Activated naive CD4-positive, alpha-beta T cell treated with anti-CD3 and anti-CD28 coated beads, Interleukin-2, amount 50 U/mL, for 24 hours (primary cell): Measurements from ENCODE around the gene INPP5B.
"Not testable (repeated sequence)": the region's sequence is repeated elsewhere in the genome, so short reads cannot be mapped to it uniquely, and the experiment has no call there.

Source experiments
- H3K27ac Mint-ChIP-seq: one replicate; pipeline ENCODE4 v1.8.0; 2021; ENCODE audit warnings: mild to moderate bottlenecking, mixed read lengths
- H3K27me3 Mint-ChIP-seq: one replicate; pipeline ENCODE4 v1.8.0; 2021; ENCODE audit warnings: mixed read lengths
- H3K36me3 Mint-ChIP-seq: one replicate; pipeline ENCODE4 v1.8.0; 2021; ENCODE audit warnings: mixed read lengths
- H3K4me1 Mint-ChIP-seq: one replicate; pipeline ENCODE4 v1.8.0; 2021; ENCODE audit warnings: mixed read lengths
- H3K4me3 Mint-ChIP-seq: one replicate; pipeline ENCODE4 v1.8.0; 2021; ENCODE audit warnings: mild to moderate bottlenecking, mixed read lengths
- H3K9me3 Mint-ChIP-seq: one replicate; pipeline ENCODE4 v1.8.0; 2021; ENCODE audit warnings: mixed read lengths

The INPP5B gene

DNA sequence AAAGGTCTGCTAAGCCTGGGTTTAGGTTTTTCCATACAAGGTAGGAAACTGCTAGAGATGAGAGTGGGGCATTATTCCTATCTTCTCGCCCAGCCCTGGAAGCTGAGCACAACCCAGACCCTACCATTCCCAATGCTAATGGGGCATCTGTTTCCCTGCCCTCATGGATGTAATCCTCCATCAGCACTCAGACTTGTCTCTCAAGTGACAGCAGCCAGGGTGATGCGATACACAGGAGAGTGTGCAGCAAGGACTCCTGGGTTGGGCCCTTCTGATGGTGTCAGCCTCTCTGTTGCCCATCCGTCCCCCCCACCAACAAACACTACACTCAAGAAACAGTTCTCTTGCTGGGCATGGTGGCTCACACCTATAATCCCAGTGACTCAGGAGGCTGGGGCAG is 5.9 kb upstream of the INPP5B start:
- Mint-ChIP-seq H3K9me3 (no peaks in the 10 kb centered on the region), H3K36me3 (peaks cover 6% of the 10 kb centered on the region), H3K4me3 (no peak overlapping the region), H3K27ac (no peak overlapping the region), H3K4me1 (no peaks in the 10 kb centered on the region), H3K27me3 (no peaks in the 10 kb centered on the region)

DNA sequence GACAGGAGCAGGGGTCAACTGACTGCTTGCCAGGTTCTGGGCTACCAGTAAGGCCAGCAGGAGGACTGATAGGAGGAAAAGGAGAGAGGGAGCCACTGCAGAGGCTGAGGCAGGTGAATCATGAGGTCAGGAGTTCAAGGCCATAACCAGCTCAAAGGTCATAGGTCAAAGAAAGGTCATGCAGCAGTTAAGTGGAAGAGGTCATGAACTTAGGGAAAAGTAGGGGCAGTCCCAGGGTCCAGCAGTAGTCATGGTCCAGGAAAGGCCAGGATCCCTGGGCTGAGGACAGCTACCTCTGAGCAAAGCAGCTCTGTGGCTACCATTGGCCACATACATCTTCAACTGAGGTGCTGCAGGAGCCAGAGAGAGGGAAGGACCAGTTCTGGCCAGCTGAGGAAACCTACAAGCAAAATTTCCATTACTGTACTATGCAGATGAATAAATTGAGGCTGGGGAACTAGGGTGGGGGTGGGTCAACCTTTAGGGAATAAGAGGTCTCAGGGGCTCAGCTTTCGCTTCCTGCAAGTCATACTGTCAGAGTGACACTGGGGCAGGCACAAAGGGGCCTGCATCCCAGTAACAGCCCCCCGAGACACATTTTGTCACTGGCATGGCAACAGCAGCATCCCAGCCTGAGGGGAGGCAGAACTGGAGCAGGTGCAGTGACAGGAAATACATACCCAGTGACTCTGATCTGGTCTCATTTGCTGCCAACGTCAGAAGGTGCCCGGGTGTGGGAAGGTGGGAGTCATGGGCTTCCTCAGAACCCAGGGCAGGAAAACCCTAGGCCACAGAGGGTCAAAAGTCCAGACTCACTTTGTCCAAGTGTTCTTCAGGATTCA is 5.2 kb upstream of the INPP5B start:
- Mint-ChIP-seq H3K9me3 (no peaks in the 10 kb centered on the region), H3K4me1 (peaks cover 5% of the 10 kb centered on the region), H3K4me3 (no peak overlapping the region), H3K36me3 (peaks cover 3% of the 10 kb centered on the region), H3K27ac (no peak overlapping the region), H3K27me3 (no peaks in the 10 kb centered on the region)

GRCh38 chr1:37951041-37951782 is 4.4 kb upstream of the INPP5B start:
- H3K4me3 Mint-ChIP-seq, result no peak overlapping the region
- peaks cover 12% of the 10 kb centered on the region for H3K4me1 Mint-ChIP-seq
- no peaks in the 10 kb centered on the region for H3K9me3 Mint-ChIP-seq
- peaks cover 1% of the 10 kb centered on the region for H3K36me3 Mint-ChIP-seq
- H3K27me3 Mint-ChIP-seq, result no peaks in the 10 kb centered on the region
- H3K27ac Mint-ChIP-seq, result no peak overlapping the region

GRCh38 chr1:37949524-37950152 is 2.8 kb upstream of the INPP5B start:
- no peaks in the 10 kb centered on the region for H3K36me3 Mint-ChIP-seq
- H3K4me3 Mint-ChIP-seq, result no peak overlapping the region
- H3K9me3 Mint-ChIP-seq, result no peaks in the 10 kb centered on the region
- peaks cover 12% of the 10 kb centered on the region for H3K4me1 Mint-ChIP-seq
- no peak overlapping the region for H3K27ac Mint-ChIP-seq
- no peaks in the 10 kb centered on the region for H3K27me3 Mint-ChIP-seq

- Mint-ChIP-seq H3K4me3 (no peak overlapping the region), H3K36me3 (no peaks in the 10 kb centered on the region), H3K27ac (no peak overlapping the region), H3K9me3 (no peaks in the 10 kb centered on the region), H3K27me3 (no peaks in the 10 kb centered on the region), H3K4me1 (peaks cover 12% of the 10 kb centered on the region)
These were observed 2.0 kb upstream of the INPP5B start for GRCh38 chr1:37948841-37949240.

GRCh38 chr1:37948166-37948565 is 1.3 kb upstream of the INPP5B start:
- Mint-ChIP-seq H3K4me3 (no peak overlapping the region), H3K4me1 (peaks cover 12% of the 10 kb centered on the region), H3K27ac (peak overlapping the region; percentile 4), H3K27me3 (no peaks in the 10 kb centered on the region), H3K9me3 (no peaks in the 10 kb centered on the region), H3K36me3 (peaks cover under 1% of the 10 kb centered on the region)

GRCh38 chr1:37947364-37947763 is 511 bp upstream of the INPP5B start:
- H3K27ac Mint-ChIP-seq, result peak overlapping the region; percentile 95
- H3K36me3 Mint-ChIP-seq, result peaks cover 3% of the 10 kb centered on the region
- no peaks in the 10 kb centered on the region for H3K27me3 Mint-ChIP-seq
- peak overlapping the region; percentile 87 for H3K4me3 Mint-ChIP-seq
- H3K4me1 Mint-ChIP-seq, result peaks cover 12% of the 10 kb centered on the region
- H3K9me3 Mint-ChIP-seq, result no peaks in the 10 kb centered on the region

GRCh38 chr1:37945743-37946702 is 830 bp downstream of the INPP5B start:
- Mint-ChIP-seq H3K27ac (peak overlapping the region; percentile 95), H3K4me1 (peaks cover 12% of the 10 kb centered on the region), H3K4me3 (peak overlapping the region; percentile 87), H3K9me3 (no peaks in the 10 kb centered on the region), H3K27me3 (no peaks in the 10 kb centered on the region), H3K36me3 (peaks cover 3% of the 10 kb centered on the region)

DNA sequence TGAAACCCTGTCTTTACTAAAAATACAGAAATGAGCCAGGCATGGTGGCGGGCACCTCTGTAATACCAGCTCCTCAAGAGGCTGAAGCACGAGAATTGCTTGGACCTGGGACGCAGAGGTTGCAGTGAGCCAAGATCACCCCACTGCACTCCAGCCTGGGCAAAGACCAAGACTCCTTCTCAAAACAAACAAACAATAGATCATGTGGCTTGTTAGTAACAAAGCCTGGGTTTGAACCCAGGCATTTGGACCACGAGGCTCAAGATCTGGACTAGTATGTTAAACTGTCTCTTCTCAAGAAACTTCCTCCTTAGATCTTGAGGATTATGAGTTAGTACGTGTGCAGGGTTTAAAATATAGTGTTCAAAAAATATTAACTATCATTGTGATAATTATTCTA is 1.6 kb downstream of the INPP5B start:
- H3K4me3 Mint-ChIP-seq, result peak overlapping the region; percentile 33

GRCh38 chr1:37944816-37945215 is 2.0 kb downstream of the INPP5B start:
- peaks cover 12% of the 10 kb centered on the region for H3K4me1 Mint-ChIP-seq
- no peaks in the 10 kb centered on the region for H3K27me3 Mint-ChIP-seq
- no peaks in the 10 kb centered on the region for H3K9me3 Mint-ChIP-seq
- peaks cover 3% of the 10 kb centered on the region for H3K36me3 Mint-ChIP-seq
- H3K4me3 Mint-ChIP-seq, result no peak overlapping the region
- H3K27ac Mint-ChIP-seq, result no peak overlapping the region

More for the DNA sequence above, 1.6 kb downstream of the INPP5B start:
- peaks cover 3% of the 10 kb centered on the region for H3K36me3 Mint-ChIP-seq
- no peaks in the 10 kb centered on the region for H3K9me3 Mint-ChIP-seq
- no peaks in the 10 kb centered on the region for H3K27me3 Mint-ChIP-seq
- no peak overlapping the region for H3K27ac Mint-ChIP-seq
- H3K4me1 Mint-ChIP-seq, result peaks cover 12% of the 10 kb centered on the region

- Mint-ChIP-seq H3K36me3 (peaks cover 3% of the 10 kb centered on the region), H3K9me3 (no peaks in the 10 kb centered on the region), H3K4me3 (no peak overlapping the region), H3K27me3 (no peaks in the 10 kb centered on the region), H3K27ac (no peak overlapping the region), H3K4me1 (peaks cover 12% of the 10 kb centered on the region)
These were observed 2.6 kb downstream of the INPP5B start for GRCh38 chr1:37944086-37944763.

- H3K4me3 Mint-ChIP-seq, result no peak overlapping the region
- H3K36me3 Mint-ChIP-seq, result peaks cover 3% of the 10 kb centered on the region
- no peak overlapping the region for H3K27ac Mint-ChIP-seq
- H3K9me3 Mint-ChIP-seq, result no peaks in the 10 kb centered on the region
- H3K4me1 Mint-ChIP-seq, result no peaks in the 10 kb centered on the region
- H3K27me3 Mint-ChIP-seq, result no peaks in the 10 kb centered on the region
These were observed 6.4 kb downstream of the INPP5B start for GRCh38 chr1:37940299-37940947.

- H3K27ac Mint-ChIP-seq, H3K4me1 Mint-ChIP-seq, H3K9me3 Mint-ChIP-seq, H3K4me3 Mint-ChIP-seq, H3K36me3 Mint-ChIP-seq, H3K27me3 Mint-ChIP-seq: not testable (repeated sequence)
These were observed 10.1 kb downstream of the INPP5B start for GRCh38 chr1:37936760-37937159.

DNA sequence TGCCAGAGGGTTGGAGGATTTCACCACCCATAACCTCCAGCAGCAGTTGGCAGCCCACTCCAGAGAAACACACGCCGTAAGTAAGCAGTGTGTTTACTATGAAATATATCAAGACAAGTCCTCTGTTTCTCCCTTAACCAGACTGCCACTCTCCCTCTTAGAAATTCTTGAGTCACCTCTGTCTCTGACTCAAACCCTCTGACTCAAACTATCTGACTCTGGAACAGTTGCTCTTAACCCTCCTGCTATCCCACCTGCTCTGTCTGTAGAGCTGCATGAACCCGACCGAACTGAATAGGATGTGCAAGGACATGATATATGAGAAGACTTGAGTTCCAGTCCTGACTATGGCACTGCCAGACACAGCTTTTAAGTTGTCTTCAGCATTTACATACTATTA is 14.1 kb downstream of the INPP5B start:
- Mint-ChIP-seq H3K36me3 (peaks cover 1% of the 10 kb centered on the region), H3K4me3 (peak overlapping the region; percentile 30), H3K27me3 (no peaks in the 10 kb centered on the region), H3K9me3 (no peaks in the 10 kb centered on the region), H3K4me1 (peaks cover 29% of the 10 kb centered on the region), H3K27ac (no peak overlapping the region)
